T-helper 1 cell (primary cell): Measurements from ENCODE around the gene HECW1.
"Not testable (repeated sequence)": the region's sequence is repeated elsewhere in the genome, so short reads cannot be mapped to it uniquely, and the experiment has no call there.

ENCODE experiments used
- DNase-seq, 5 donors: peaks; one replicate each; pipeline ENCODE4 v3.0.0-alpha.2; 2012 to 2020
- total RNA-seq, 4 donors: gene quantifications; one replicate each; lab custom pipeline; 2026; lab: John Stamatoyannopoulos, UW

The HECW1 gene
- 0 reads per million in 4 donors for total RNA-seq

- DNase-seq: no peak
Observed at GRCh38 chr7:43112459-43112940, at the start of gene HECW1. Gene HECW1, plus strand, starts transcription at chr7:43112647. Its CDS starts 131,259 bp downstream, at chr7:43243906.

GRCh38 chr7:43071604-43072003 is 40.8 kb upstream of the HECW1 start:
- DNase-seq: peak in 1 of 5 donors; percentile 12

GRCh38 chr7:43072530-43072929 is 39.9 kb upstream of the HECW1 start:
- no peak for DNase-seq

- DNase-seq: not testable (repeated sequence)
Observed at GRCh38 chr7:43073811-43074210, 38.6 kb upstream of the HECW1 start.

- peak in 1 of 5 donors; percentile 62 for DNase-seq
Observed at GRCh38 chr7:43076189-43076605, 36.2 kb upstream of the HECW1 start.

GRCh38 chr7:43076606-43077005 is 35.8 kb upstream of the HECW1 start:
- no peak for DNase-seq

GRCh38 chr7:43077285-43077684 is 35.2 kb upstream of the HECW1 start:
- no peak for DNase-seq

GRCh38 chr7:43077732-43078391 is 34.6 kb upstream of the HECW1 start:
- no peak for DNase-seq

- no peak for DNase-seq
Observed at GRCh38 chr7:43078794-43079193, 33.7 kb upstream of the HECW1 start.

- DNase-seq: no peak
Observed at GRCh38 chr7:43081603-43082002, 30.8 kb upstream of the HECW1 start.

GRCh38 chr7:43083106-43083505 is 29.3 kb upstream of the HECW1 start:
- DNase-seq: no peak

- DNase-seq: no peak
Observed at GRCh38 chr7:43085017-43085416, 27.4 kb upstream of the HECW1 start.

GRCh38 chr7:43085992-43086391 is 26.5 kb upstream of the HECW1 start:
- DNase-seq: no peak

- DNase-seq: no peak
Observed at GRCh38 chr7:43092819-43093218, 19.6 kb upstream of the HECW1 start.

GRCh38 chr7:43096875-43097274 is 15.6 kb upstream of the HECW1 start:
- DNase-seq: no peak

- no peak for DNase-seq
Observed at GRCh38 chr7:43099750-43100149, 12.7 kb upstream of the HECW1 start.

- no peak for DNase-seq
Observed at GRCh38 chr7:43104874-43105520, 7.5 kb upstream of the HECW1 start.

- no peak for DNase-seq
Observed at GRCh38 chr7:43105521-43106120, 6.8 kb upstream of the HECW1 start.

- DNase-seq: peak in 2 of 5 donors; percentile 17 to 30
Observed at GRCh38 chr7:43108255-43109011, 4.0 kb upstream of the HECW1 start.

GRCh38 chr7:43110791-43111535 is 1.5 kb upstream of the HECW1 start:
- DNase-seq: no peak

- no peak for DNase-seq
Observed at GRCh38 chr7:43111630-43112458, 603 bp upstream of the HECW1 start.
